Femur (tissue), 1 donor: Measurements from ENCODE around the gene ATF7IP2.

Source experiments
- DNase-seq: peaks from one replicate; pipeline ENCODE4 v3.0.0-alpha.2; 2017

Gene ATF7IP2

DNA sequence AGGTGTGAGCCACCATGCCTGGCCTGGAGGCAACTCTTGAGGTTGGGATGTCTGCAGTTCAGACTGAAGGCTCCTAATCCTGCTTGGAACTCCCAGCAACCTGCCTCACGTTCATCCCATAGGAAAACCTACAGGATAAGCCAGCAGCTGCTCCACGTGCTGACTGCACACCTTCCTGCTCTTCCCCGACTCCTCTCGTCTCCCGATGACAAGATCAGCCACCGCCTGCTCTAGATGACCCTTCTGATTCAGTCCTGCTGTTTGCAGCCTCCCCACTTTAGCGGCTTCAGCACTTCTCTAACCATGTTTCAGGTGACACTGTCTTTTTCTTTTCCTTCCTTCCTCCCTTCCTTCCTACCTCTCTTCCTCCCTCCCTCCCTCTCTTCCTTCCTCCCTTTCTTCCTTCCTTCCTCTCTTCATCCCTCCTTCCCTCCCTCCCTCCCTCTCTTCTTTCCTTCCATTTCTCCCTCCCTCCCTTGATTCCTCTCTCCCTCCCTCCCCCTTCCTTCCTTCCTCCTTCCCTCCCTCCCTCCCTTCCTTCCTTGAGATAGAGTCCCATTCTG lies 132.7 kb downstream of the ATF7IP2 start:
- DNase-seq: no peak

DNA sequence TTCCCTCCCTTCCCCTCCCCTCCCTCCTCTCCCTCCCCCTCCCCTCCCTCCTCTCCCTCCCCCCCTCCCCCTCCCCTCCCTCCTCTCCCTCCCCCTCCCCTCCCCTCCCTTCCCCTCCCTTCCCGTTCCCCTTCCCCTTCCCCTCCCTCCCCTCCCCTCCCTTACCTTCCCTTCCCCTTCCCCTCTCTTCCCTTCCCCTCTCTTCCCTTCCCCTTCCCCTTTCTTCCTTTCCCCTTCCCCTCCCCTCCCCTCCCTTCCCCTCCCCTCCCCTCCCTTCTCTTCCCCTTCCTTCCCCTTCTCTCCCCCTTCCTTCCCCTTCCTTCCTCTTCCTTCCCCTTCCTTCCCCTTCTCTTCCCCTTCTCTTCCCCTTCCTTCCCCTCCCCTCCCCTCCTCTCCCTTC lies 133.4 kb downstream of the ATF7IP2 start:
- DNase-seq: no peak

DNA sequence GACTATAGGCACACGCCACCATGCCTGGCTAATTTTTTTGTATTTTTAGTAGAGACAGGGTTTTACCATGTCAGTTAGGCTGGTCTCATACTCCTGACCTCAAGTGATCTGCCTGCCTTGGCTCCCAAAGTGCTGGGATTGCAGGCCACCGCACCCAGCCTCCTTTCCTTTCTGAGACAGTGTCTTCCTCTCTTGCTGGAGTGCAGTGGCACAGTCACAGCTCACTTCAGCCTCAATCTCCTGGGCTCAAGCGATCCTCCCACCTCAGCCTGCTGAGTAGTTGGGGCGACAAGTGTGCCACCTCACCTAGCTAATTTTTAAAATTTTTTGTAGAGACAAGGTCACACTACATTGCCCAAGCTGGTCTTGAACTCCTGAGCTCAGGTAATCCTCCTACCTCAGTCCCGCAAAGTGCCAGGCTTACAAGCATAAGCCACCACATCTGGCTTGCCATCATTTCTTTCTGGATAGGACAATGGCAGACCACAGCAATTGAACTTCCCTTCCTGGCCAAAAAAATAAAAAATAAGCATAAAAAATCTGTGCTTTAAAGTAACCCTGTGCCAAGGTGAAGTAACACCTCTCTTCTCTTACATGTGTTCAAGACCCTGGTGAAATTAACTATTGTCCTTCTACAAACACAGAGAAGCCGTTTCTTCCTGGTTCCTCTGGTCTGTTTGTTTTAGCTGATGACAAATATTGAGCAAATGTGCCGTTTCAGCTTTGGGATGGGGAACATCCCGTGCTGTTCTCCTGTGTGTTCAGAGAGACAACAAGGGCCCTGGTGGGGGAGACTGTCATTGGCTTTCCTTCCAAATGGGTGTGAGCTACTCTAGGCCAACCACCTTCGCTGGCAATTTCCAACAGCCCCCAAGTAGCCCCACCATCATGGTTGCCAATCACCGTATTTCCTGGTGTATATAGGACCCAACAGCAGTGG lies 134.3 kb downstream of the ATF7IP2 start:
- no peak for DNase-seq

DNA sequence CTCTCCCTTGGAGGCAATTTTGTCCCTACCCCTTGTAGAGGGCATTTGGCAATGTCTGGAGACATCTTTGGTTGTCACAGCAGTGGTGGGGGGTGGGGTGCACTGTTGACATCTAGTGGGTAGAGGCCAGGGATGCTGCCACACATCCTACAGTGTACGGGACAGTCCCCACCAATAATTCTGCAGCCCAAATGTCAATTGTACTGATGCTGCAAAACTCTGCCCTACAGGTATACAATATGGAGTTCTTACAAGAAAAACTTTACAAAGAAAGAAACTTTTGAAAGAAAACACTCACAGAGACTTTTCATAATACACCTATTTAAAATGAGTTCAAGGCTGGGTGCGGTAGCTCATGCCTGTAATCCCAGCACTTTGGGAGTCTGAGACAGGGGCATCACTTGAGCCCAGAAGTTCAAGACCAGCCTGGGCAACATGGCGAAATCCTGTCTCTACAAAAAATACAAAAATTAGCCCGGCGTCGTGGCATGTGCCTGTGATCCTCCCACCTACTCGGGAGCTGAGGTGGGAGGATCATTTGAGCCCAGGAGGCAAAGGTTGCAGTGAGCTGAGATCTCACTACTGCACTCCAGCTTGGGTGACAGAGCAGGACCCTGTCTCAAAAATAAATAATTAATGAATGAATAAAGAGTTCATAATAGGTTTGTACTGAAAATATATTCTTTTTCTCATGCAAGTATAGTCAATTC lies 135.2 kb downstream of the ATF7IP2 start:
- no peak for DNase-seq

DNA sequence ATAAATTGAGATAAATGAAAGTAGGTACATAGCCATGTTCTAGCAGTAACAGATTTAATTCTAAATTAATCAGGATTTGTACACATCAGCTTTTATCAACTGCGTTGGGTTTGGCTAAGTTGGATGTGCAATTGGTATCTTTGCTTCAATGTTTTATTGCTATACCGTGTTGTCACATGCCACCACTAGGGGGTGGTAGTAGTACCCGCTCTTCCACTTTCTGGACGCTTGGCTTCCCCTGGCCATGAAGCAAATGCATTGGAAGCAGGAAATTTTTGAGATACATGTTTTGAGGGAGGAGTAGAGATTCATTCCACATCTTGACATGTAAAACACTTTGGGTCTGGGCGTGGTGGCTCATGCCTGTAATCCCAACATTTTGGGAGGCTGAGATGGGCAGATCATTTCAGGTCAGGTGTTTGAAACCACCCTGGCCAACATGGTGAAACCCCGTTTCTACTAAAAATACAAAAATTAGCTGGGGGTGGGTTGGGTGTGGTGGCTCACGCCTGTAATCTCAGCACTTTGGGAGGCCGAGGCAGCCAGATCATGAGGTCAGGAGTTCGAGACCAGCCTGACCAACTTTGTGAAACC lies 135.9 kb downstream of the ATF7IP2 start:
- peak; percentile 72 for DNase-seq

DNA sequence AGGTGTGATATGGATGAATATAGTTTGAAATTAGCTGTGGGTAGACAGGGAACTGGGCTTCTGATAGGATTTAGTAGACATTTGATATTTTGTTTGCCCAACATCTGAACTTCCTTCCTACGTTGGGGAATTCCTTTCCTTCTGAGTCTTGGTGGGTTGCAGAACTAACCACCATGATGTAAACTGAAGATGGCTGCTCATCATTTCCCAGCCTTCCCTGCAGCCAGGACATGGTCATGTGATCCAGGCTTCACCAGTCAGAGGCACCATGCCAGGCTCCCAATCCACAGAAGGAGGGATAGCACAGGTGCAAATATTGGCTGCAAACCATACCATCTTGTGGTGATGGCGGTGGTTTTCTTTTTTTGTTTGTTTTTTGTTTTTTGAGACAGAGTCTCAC lies 137.1 kb downstream of the ATF7IP2 start:
- no peak for DNase-seq

DNA sequence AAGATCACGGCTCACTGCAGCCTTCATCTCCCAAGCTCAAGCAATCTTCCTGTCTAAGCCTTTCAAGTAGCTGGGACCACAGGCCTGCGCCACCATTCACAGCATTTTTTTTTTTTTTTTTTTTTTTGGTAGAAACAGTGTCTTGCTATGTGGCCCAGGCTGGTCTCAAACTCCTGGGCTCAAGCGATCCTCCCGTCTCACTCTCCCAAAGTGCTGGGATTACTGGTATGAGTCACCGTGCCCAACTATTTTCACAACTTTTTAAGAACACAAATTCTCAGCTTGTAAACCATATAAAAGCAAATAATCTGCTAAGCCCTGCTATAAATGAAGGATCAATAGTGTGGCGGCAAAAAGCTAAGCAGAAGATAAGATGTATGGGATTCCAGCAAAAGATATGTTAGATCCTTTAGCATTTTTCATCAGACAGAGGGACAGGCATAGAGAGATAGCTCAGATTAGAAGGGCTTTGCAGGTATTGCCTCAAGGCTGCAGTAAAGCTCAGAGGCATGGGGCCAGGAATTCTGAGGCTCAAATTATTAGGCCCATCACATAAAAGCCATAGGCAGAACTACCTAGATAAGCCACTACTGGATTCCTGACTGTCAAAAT lies 139.5 kb downstream of the ATF7IP2 start:
- DNase-seq: no peak

DNA sequence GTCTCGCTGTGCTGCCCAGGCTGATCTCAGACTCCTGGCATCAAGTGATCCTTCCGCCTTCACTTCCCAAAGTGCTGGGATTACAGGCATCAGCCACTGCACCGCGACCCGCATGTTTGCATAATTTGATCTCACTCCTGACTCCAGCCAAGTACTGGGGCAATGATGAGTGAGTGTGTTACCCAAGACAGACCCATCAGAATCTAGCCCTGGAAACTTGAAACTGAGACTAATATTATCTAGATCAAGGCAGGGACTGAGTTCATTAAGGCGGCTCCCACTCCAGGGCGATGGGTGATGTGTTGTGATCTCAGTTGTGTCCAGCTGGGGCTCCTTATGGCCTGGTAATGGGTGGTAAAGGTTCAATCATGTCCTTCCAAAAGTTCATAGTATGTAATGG lies 141.1 kb downstream of the ATF7IP2 start:
- no peak for DNase-seq

DNA sequence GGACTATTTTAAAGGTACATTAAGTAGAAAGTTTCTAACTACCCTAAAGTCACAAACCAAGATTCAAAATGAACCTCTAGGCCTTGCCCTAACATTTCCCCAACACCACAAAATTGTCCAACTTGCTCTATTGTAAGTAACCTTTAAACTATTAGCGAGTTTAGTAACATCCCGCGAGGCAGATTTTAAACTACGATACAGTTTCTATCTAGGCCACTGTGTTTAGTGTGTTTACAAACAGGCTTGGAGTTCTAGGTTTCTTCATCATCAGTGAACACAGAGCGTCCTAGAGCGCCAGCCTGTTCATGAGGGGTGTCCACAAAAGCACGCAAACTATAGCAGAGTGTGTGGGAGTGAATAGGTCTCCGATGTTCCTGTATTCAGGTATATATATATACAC lies 142.8 kb downstream of the ATF7IP2 start:
- DNase-seq: no peak

DNA sequence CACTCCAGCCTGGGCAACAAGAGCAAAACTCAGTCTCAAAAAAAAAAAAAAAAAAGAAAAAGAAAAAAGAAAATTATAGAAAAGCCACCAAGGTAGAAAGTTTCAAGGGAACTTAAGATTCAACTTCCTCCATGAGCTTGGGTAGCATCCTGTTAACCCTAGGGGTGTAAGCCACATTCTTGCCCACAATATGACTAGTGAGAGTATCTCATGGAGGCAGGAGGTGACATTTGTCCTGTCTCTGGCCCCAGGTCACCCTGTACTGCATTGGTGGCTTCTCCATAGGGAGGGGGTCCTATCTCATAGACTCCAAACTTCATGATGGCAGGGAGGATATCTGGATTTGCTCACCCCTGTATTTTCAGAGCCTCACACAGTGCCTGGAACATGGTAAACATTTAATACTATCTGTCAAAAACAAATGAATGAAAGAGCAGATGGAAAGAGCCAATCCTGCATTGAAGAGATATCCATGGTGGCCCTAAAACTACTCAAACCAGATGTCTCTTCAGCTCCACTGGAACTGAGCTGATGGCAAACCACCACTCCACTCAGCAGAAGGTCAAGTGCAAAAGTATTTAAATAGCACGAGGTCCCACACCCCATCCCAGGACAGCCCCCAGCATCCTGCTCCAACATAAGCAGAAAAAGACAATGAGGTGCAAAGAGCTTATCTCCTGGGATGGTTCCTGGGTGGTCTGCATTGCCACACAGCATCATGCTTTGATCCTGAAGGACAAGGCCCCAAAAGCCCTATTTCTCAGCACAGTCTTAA lies 144.2 kb downstream of the ATF7IP2 start:
- DNase-seq: no peak

DNA sequence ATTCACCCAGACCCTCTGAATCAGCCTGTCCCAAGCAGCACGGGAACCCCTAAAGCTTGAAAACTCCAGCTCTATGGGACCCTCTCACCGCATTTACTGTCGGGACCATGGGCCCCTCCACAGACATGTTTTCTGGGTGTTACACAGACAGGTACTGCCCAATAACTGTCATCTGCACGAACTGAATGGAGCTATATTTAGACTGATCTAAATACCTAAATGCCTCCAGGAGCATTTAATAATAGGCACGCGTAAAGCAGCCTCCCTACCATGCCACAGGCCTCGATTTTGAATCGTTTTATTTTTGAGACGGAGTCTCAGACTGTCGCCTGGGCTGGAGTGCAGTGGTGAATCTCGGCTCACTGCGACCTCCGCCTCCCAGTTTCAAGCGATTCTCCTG lies 144.8 kb downstream of the ATF7IP2 start:
- no peak for DNase-seq

DNA sequence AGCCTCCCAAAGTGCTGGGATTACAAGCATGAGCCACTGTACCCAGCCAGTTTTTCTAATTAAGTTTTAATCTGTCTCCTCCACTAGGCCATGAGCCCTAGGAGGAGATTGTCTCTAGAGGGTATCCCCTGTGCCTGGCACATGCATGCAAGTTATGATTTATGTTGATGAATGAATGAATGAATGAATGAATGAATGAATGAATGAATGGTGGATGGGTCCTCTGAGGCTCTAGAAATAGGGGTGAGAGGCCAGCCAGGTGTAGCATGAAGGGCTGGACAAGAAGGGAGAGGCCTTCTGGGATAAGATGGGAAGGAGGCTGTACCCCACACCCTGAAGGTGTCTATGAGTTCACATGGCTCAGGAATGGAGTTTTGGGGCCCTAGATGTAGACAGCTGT lies 145.7 kb downstream of the ATF7IP2 start:
- DNase-seq: no peak
